ENCODE data around the gene ASXL3.

ASXL3 gene

DNA sequence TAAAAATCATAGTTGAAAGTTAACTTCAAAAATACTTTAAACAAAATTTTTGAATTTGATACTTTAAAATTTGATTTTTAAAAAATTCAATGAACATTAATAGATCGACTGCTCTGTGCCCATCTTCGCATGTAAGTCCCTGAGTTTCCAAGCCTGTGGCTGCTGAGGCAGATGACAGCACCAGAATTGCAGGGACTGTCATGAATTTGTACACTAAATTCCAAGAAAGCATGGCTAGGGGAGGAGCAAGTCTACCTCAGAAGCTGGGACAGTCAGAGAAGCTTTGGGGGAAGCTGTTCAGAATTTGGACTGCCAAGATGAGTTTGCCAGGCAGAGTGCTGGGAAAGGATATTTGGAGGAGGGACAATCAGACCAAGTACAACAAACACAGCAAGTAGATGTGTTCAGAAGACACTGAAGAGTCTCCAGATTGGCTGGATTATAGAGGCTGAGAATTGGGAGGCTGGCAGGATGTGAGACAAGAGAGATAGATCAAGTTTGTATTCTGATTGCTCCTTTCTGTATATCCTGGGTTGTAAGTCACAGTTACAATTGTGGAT lies 79.0 kb downstream of the ASXL3 start:
- no peak for DNase-seq (ENCODE audit: low read depth in 2 of 3, low spot score in 2 of 3)

DNA sequence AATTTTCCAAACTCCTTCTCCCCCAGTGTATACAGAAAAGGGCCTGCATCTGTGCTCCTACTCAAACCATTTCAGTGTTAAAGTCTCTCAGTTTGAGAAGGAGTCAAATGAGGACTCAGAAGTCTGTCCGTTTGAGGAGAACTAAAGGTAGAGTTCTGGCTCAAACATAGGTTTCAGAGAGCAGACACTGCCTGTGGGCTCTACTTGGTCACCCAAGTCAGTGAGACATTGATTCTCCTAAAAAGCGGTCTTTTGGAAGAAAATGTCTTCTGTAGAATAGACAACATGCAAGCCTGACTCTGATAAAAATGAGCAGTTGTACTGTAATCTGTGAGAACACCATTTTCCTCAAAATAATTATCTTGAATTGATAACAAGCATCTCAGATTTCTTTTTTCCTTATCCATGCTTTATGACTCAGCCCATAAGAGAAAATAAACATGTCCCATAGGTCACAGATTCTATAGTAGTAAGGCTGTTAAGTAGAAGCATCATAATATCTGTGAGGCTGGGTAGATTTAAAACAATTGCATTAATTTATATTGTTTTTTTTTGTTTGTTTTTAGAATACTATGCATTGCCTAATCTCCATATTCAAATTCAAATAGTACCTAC lies 82.8 kb downstream of the ASXL3 start:
- DNase-seq (ENCODE audit: low read depth in 2 of 3, low spot score in 2 of 3): no peak

DNA sequence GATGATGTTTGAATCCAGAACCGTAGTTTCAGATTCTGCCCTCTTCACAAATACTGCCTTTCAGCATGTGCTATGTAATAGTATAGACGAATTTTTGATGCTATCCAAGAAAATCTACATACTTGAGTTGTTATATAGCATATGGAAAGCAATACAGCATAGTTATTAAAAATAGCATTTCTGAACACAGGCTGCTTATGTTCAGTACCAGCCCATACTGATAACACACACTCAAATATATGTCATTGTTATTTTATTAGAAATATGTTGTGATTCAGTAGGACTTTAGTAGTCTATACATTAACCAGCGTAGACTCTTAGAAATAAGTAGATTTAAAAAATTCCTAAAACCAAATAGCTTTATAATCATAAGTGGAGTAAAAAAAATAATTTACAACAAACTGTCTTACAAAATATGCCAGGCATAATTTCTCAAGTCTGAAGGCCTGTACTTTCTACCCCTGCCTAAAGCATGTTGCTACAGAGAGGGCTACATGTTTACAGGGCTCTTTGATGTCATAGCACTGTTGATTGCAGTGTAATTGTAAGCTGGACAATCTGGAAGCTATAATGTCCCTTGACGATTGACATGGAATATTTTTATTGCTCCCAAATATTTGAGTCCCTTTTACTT lies 86.3 kb downstream of the ASXL3 start:
- no peak for DNase-seq (ENCODE audit: low read depth in 2 of 3, low spot score in 2 of 3)

- no peak for DNase-seq (ENCODE audit: low read depth in 2 of 3, low spot score in 2 of 3)
Measured at GRCh38 chr18:33665187-33665586, 87.2 kb downstream of the ASXL3 start.

DNA sequence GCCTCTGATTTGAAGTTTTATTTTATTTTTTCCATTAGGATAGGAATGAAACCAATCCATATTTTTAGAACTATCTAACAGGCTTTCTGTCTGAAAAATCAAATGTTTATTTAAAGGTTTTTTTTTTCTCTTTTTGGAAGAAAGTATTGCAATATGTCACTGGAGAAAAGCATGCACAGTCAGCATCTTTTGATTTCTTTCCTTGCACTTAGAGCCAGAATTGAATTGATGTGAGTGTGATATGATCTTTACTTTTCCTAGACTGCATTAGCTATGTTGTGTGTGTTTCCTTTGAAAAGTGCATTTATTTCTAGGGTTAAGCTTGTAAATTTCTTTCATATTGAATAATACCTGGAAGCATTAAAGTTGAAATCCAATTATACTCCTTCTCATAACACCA lies 87.6 kb downstream of the ASXL3 start:
- no peak for DNase-seq (ENCODE audit: low read depth in 2 of 3, low spot score in 2 of 3)

GRCh38 chr18:33666915-33667314 lies 88.9 kb downstream of the ASXL3 start:
- DNase-seq (ENCODE audit: low read depth in 2 of 3, low spot score in 2 of 3): no peak

DNA sequence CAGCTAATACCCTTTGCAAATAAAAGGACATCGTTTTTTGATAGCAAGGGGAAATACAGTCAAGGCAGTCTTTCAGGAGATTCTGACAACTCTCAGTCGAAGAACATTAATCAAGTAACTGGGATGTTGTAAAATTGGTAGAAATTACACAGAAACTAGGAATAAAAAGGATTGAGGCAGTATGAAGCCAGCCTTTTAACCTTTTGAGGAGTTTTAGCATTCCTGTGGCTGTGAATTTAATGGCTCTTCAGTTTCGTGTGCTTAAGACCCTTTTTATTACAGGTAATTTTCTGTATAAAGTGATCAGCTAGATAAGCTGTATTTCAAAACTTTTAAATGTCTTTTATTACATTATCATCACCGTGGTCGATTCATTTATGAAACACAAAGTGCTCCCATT lies 91.6 kb downstream of the ASXL3 start:
- no peak for DNase-seq (ENCODE audit: low read depth in 2 of 3, low spot score in 2 of 3)

DNA sequence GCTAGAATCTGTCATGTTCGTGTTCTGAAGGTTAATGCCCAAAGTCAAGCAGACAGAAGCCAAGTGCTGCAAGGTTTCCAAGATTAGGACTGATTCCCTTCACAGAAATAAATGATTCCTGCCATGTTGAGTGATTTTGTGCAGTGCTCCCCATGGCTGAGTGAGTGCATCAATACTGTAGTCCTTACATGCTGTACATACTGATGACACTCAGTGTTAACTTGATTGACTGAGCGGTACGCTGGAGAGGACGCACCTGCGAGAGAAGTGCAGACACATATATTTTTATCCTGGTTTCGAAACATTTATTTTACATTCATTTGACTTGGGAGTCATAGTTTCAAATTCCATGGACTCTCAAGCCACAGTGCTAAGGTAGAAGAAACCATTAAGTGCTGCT lies 92.0 kb downstream of the ASXL3 start:
- DNase-seq (ENCODE audit: low read depth in 2 of 3, low spot score in 2 of 3): no peak

DNA sequence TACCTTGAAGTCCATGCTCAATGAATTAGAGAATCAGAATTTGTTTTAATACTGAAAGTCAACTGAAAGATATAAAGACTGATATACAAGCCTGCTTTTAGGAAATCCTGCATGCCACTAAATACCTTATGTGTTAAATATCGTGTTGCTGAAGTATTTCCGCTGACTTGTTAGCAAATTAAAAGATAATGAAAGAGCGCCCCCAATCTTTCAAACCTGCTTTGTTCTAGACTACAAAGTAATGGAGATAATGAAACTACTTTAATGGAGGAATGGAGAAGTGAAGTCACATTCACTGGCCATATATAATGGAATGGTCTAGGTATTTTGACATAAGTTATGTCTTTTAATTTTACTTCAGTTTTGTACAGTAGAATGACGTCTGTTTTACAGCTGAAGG lies 95.7 kb downstream of the ASXL3 start:
- DNase-seq (ENCODE audit: low read depth in 2 of 3, low spot score in 2 of 3): no peak

GRCh38 chr18:33676593-33676992 lies 98.6 kb downstream of the ASXL3 start:
- no peak for DNase-seq (ENCODE audit: low read depth in 2 of 3, low spot score in 2 of 3)

- DNase-seq (ENCODE audit: low read depth in 2 of 3, low spot score in 2 of 3): no peak
Measured at GRCh38 chr18:33677891-33678290, 99.9 kb downstream of the ASXL3 start.

DNA sequence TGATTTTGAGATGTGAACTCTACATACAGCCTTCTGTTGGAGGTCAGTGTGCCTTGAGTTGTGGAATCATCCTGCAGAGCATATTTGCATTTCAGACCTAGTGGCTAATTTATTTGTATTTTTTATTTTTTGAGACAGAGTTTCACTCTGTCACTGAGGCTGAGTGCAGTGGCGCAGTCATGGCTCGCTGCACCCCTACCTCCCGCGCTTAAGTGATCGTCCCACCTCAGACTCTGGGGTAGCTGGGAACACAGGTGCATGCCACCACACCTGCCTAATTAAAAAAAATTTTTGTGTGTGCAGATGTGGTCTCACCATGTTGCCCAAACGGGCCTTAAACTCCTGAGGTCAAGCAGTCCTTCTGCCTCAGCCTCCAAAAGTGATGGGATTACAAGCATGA lies 104.4 kb downstream of the ASXL3 start:
- DNase-seq (ENCODE audit: low read depth in 2 of 3, low spot score in 2 of 3): no peak

DNA sequence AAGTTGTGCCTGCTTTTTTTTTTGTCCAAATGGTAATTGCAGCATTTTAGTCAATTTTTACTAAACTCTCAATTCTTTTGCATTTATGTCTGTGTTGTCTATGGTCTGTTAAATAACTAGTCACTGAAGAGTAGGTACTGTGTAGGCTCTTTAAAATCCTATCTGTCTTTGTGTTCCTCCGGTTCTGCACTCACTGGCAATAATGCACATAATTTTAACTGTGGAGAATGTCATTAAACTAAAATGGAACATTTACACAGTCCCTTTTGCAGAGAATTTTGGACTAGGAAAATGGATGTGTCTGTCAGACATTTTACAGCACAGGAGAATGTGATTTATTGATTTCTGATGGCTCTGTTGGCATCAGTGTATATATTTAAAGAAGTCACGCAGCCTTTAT lies 116.6 kb downstream of the ASXL3 start:
- DNase-seq (ENCODE audit: low read depth in 2 of 3, low spot score in 2 of 3): no peak

- DNase-seq (ENCODE audit: low read depth in 2 of 3, low spot score in 2 of 3): no peak
Measured at GRCh38 chr18:33696332-33697162, 118.5 kb downstream of the ASXL3 start.

- DNase-seq (ENCODE audit: low read depth in 2 of 3, low spot score in 2 of 3): no peak
Measured at GRCh38 chr18:33697498-33697897, 119.5 kb downstream of the ASXL3 start.

DNA sequence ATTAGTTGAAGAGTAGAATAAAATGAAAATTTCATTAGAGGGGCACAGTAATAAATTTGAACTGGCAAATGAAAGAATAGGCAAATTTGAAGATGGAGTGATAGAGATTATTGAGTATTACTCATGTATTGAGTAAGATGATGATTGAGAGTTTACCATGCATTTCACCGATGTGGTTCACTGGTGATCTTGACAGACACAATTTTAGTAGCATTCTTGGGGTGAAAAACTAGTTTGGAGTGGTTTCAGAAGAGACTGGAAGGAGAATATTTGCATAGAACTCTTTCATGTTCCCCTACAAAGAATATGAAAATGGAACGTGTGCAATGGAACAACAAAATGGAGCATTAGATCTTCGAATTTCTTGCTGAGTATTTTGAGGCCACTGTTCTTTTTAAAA lies 121.4 kb downstream of the ASXL3 start:
- no peak for DNase-seq (ENCODE audit: low read depth in 2 of 3, low spot score in 2 of 3)

DNA sequence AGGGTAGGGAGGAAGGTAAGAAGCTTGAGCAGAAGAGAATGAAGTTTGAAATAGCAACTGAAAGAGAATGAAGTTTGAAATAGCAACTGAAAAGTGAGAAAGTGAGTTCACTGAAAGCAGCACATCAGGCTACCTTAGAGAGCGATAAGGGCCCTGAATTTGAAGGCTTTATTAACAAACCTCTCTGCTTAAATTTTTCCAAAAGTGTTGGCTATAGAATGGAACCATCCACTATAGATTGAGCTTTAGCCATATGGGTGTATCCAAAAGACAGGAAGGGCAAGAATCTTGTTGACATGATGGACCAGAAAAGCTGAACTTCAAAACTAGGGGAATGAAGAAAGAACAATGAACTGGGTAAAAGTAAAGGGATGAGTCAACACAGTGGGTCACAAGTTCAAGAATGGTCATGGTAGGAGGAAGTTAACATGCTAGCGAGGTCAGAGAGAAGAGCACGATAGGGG lies 122.5 kb downstream of the ASXL3 start:
- no peak for DNase-seq (ENCODE audit: low read depth in 2 of 3, low spot score in 2 of 3)

- no peak for DNase-seq (ENCODE audit: low read depth in 2 of 3, low spot score in 2 of 3)
Measured at GRCh38 chr18:33702625-33703024, 124.6 kb downstream of the ASXL3 start.

GRCh38 chr18:33706391-33706790 lies 128.4 kb downstream of the ASXL3 start:
- no peak for DNase-seq (ENCODE audit: low read depth in 2 of 3, low spot score in 2 of 3)

DNA sequence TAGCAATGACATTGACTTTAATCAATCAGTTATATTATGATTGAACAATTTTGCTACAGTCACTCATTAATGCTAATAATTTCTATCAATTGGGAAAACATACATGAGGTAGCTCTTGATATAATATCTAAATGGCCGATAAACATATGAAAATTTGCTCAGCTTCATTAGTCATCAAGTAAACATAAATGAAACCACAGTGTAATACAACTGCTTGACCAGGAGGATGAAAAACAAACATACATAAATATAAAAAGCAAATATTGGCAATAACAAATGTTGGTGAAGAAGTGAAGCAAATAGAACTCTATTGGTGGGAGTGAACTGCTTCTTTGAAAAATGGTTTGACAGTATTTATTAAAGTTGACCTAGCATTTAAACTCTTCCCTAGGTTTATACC lies 130.9 kb downstream of the ASXL3 start:
- DNase-seq (ENCODE audit: low read depth in 2 of 3, low spot score in 2 of 3): no peak

GRCh38 chr18:33710269-33710668 lies 132.2 kb downstream of the ASXL3 start:
- no peak for DNase-seq (ENCODE audit: low read depth in 2 of 3, low spot score in 2 of 3)

DNA sequence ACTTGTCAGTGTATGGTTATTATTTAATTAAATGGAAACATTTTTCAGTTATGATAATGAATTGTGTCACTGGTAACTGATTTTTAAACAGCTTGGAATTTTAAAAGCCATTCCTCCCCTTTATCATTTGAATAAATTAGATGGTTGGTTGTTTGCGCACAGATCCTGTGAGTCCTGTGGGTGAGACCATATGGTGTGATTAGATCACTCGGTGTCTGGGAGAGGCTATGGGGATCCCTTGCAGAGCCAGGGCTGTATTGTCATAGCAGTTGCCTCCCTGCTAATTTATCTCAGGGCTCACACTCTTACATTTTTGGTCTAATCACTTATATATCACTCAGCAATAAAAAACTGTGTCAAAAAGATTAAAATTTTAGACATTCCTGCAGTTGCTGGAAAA lies 133.5 kb downstream of the ASXL3 start:
- no peak for DNase-seq (ENCODE audit: low read depth in 2 of 3, low spot score in 2 of 3)
